Naive thymus-derived CD4-positive, alpha-beta T cell (primary cell): Measurements from ENCODE around the gene SAMD1. TPM values are rescaled to one million over a fixed set of nuclear protein-coding genes. Genes with fewer than 3 reads are reported as not detected.
"Not testable (repeated sequence)": the region's sequence is repeated elsewhere in the genome, so short reads cannot be mapped to it uniquely, and the experiment has no call there.

ENCODE experiments used
- ATAC-seq: fragments of 150-1000 bp; cut with Tn5 transposase; 2 replicates; pipeline ENCODE4 v1.10.0; 2021; ENCODE audit warnings: mild to moderate bottlenecking, moderate library complexity
- CTCF ChIA-PET: fragments of 350-600 bp; sonication (Branson Sonifier 250); formaldehyde crosslinking; loops from one replicate; lab custom pipeline; 2021; ENCODE audit warnings: antibody characterized with exemption; lab: Charles Lee
- POLR2A ChIA-PET: fragments of 350-600 bp; sonication (Branson Sonifier 250); formaldehyde crosslinking; loops from one replicate; lab custom pipeline; 2021; ENCODE audit warnings: antibody characterized with exemption, inconsistent platforms; lab: Charles Lee
- DNase-seq, 9 donors: peaks; one replicate each; pipeline versions ENCODE4 v3.0.0 to v3.0.0-alpha.2; 2020 to 2022; ENCODE audit warnings: mixed read lengths in 1 of 9
- H3K27ac ChIP-seq: one replicate; pipeline ENCODE4 v1.7.0; 2013; ENCODE audit warnings: mild to moderate bottlenecking, low read depth, low read length, moderate library complexity
- H3K27me3 ChIP-seq, 2 donors: one replicate each; pipeline ENCODE4 v1.7.0; 2013; ENCODE audit warnings: low read length in 2 of 2, mild to moderate bottlenecking in 2 of 2, moderate library complexity in 2 of 2; ENCODE audit not compliant: control insufficient read depth in 2 of 2, insufficient read depth in 2 of 2
- H3K36me3 ChIP-seq, 3 experiments: 1 replicate in 2 of 3; 2 replicates in 1 of 3; pipeline ENCODE4 v1.7.0; 2013; ENCODE audit warnings: low read length in 3 of 3, mild to moderate bottlenecking in 3 of 3, moderate library complexity in 1 of 3; ENCODE audit not compliant: insufficient read depth in 3 of 3, control insufficient read depth in 2 of 3
- H3K4me1 ChIP-seq, 2 donors: one replicate each; pipeline ENCODE4 v1.7.0; 2013; ENCODE audit warnings: low read length in 2 of 2, mild to moderate bottlenecking in 2 of 2, moderate library complexity in 1 of 2; ENCODE audit not compliant: control insufficient read depth in 2 of 2, insufficient read depth in 2 of 2
- H3K4me3 ChIP-seq: 2 replicates; pipeline ENCODE4 v1.7.0; 2013; ENCODE audit warnings: mild to moderate bottlenecking, low read length
- H3K9me3 ChIP-seq, 3 experiments: 1 replicate in 2 of 3; 2 replicates in 1 of 3; pipeline ENCODE4 v1.7.0; 2013; ENCODE audit warnings: low read length in 3 of 3; ENCODE audit not compliant: control insufficient read depth in 2 of 3
- H3K27ac Mint-ChIP-seq, 9 donors: one replicate each; pipeline ENCODE4 v1.8.0; 2020 to 2022; ENCODE audit warnings: mixed read lengths in 9 of 9, mild to moderate bottlenecking in 8 of 9, moderate library complexity in 5 of 9, inconsistent platforms in 2 of 9
- H3K27me3 Mint-ChIP-seq, 5 donors: one replicate each; pipeline ENCODE4 v1.8.0; 2021 to 2022; ENCODE audit warnings: mixed read lengths in 5 of 5, mild to moderate bottlenecking in 1 of 5
- H3K36me3 Mint-ChIP-seq, 5 donors: one replicate each; pipeline ENCODE4 v1.8.0; 2020 to 2022; ENCODE audit warnings: mixed read lengths in 5 of 5, mild to moderate bottlenecking in 3 of 5, inconsistent platforms in 1 of 5
- H3K4me1 Mint-ChIP-seq, 7 donors: one replicate each; pipeline ENCODE4 v1.8.0; 2020 to 2022; ENCODE audit warnings: mixed read lengths in 7 of 7, mild to moderate bottlenecking in 3 of 7, inconsistent platforms in 1 of 7
- H3K4me3 Mint-ChIP-seq, 10 donors: one replicate each; pipeline ENCODE4 v1.8.0; 2020 to 2022; ENCODE audit warnings: mild to moderate bottlenecking in 10 of 10, mixed read lengths in 10 of 10, moderate library complexity in 6 of 10, inconsistent platforms in 2 of 10
- H3K9me3 Mint-ChIP-seq, 11 donors: one replicate each; pipeline ENCODE4 v1.8.0; 2020 to 2022; ENCODE audit warnings: mixed read lengths in 11 of 11, mild to moderate bottlenecking in 4 of 11, inconsistent platforms in 1 of 11, moderate library complexity in 1 of 11
- intact Hi-C, 2 donors: fragments of 100-400 bp; cut with micrococcal nuclease; formaldehyde crosslinking; loops; one replicate each; pipeline ENCODE4 v1.15.1; 2023
- polyA plus RNA-seq, 2 donors: library from polyadenylated mRNA; unstranded; fragments of 300-500 nt; fragmentation: Illumina TruSeq; gene quantifications; one replicate each; pipeline ENCODE4 v1.2.3, GENCODE V29; 2021
- total RNA-seq, 6 experiments: library from RNA in 5 of 6; stranded (reverse) in 5 of 6; gene quantifications; 1 replicate in 5 of 6; 2 replicates in 1 of 6; pipeline ENCODE4 v1.2.3 and lab custom pipeline; 2021 to 2026

Gene SAMD1
- total and polyA plus RNA-seq, 7 experiments from 2014 or later, result 3.0 to 87.3 (median 48.2) TPM

- Mint-ChIP-seq H3K27ac (peak overlapping the region in 5 of 9 donors; percentile 6 to 72 (median 16)), H3K36me3 (peaks cover 6 to 33% (median 23%) of the 10 kb centered on the region in 5 donors), H3K9me3 (peaks cover 0 to 6% (median 0%) of the 10 kb centered on the region in 11 donors), H3K27me3 (peaks cover 10 to 27% (median 11%) of the 10 kb centered on the region in 5 donors), H3K4me1 (peaks cover 13 to 26% (median 19%) of the 10 kb centered on the region in 7 donors), H3K4me3 (no peak overlapping the region)
- Histone ChIP-seq H3K27me3 (peaks cover 5 to 15% of the 10 kb centered on the region in 2 donors), H3K4me3 (no peak overlapping the region), H3K27ac (no peak overlapping the region), H3K4me1 (peaks cover 8 to 9% of the 10 kb centered on the region in 2 donors), H3K9me3 (no peaks in the 10 kb centered on the region), H3K36me3 (peaks cover 9 to 39% (median 18%) of the 10 kb centered on the region in 3 experiments)
- ChIA-PET CTCF (interaction anchor here (1.1 kb wide), 1 partner anchor 16 kb away, joined by 3 read pairs; no protein-coding TSS in a partner anchor), POLR2A (interaction anchor here (1.5 kb wide), 1 partner anchor 22 kb away, joined by 4 read pairs; the partner anchor contains the start of gene IL27RA)
- intact Hi-C loops, result no loop called here
- ATAC-seq, result no peak
- DNase-seq, result no peak
These were observed 36.5 kb downstream of the SAMD1 start for GRCh38 chr19:14054099-14054498.

GRCh38 chr19:14053500-14053899, 37.1 kb downstream of the SAMD1 start:
- POLR2A ChIA-PET, result interaction anchor here (0.7 to 1.5 kb wide), 5 partner anchors 16 to 265 kb away, joined by 3 to 4 read pairs (median 3); partner anchors contain the start of gene IL27RA
- intact Hi-C loops, result no loop called here
- peaks cover 6 to 39% (median 27%) of the 10 kb centered on the region in 5 donors for H3K36me3 Mint-ChIP-seq

GRCh38 chr19:14053032-14053431, 37.5 kb downstream of the SAMD1 start:
- Histone ChIP-seq H3K4me1 (peaks cover 4% of the 10 kb centered on the region in 2 donors), H3K27ac (no peak overlapping the region), H3K27me3 (peaks cover under 1 to 4% of the 10 kb centered on the region in 2 donors), H3K4me3 (no peak overlapping the region), H3K36me3 (peaks cover 9 to 49% (median 27%) of the 10 kb centered on the region in 3 experiments), H3K9me3 (no peaks in the 10 kb centered on the region)
- peaks cover 4 to 17% (median 9%) of the 10 kb centered on the region in 7 donors for H3K4me1 Mint-ChIP-seq
- DNase-seq (no peak), ATAC-seq (no peak)
- peaks cover 9 to 42% (median 31%) of the 10 kb centered on the region in 5 donors for H3K36me3 Mint-ChIP-seq
- CTCF ChIA-PET, result interaction anchor here (0.6 to 1.4 kb wide), 5 partner anchors 12 to 452 kb away, joined by 3 read pairs; no protein-coding TSS in a partner anchor
- no peak overlapping the region for H3K4me3 Mint-ChIP-seq
- intact Hi-C loops, result no loop called here
- peaks cover 0 to 16% (median under 1%) of the 10 kb centered on the region in 5 donors for H3K27me3 Mint-ChIP-seq
- peak overlapping the region in 2 of 9 donors; percentile 12 to 21 for H3K27ac Mint-ChIP-seq
- POLR2A ChIA-PET, result interaction anchor here (0.7 to 1.3 kb wide), 4 partner anchors 16 to 265 kb away, joined by 3 read pairs; no protein-coding TSS in a partner anchor
- peaks cover 0 to 5% (median 0%) of the 10 kb centered on the region in 11 donors for H3K9me3 Mint-ChIP-seq

More at GRCh38 chr19:14053500-14053899, 37.1 kb downstream of the SAMD1 start:
- Mint-ChIP-seq H3K4me3 (no peak overlapping the region), H3K27ac (peak overlapping the region in 2 of 9 donors; percentile 16 to 72), H3K27me3 (peaks cover 4 to 21% (median 5%) of the 10 kb centered on the region in 5 donors), H3K4me1 (peaks cover 8 to 21% (median 14%) of the 10 kb centered on the region in 7 donors), H3K9me3 (peaks cover 0 to 6% (median 0%) of the 10 kb centered on the region in 11 donors)
- CTCF ChIA-PET, result interaction anchor here (1.1 kb wide), 1 partner anchor 17 kb away, joined by 3 read pairs; no protein-coding TSS in a partner anchor
- no peak for ATAC-seq
- Histone ChIP-seq H3K9me3 (no peaks in the 10 kb centered on the region), H3K27me3 (peaks cover 5 to 9% of the 10 kb centered on the region in 2 donors), H3K36me3 (peaks cover 9 to 45% (median 24%) of the 10 kb centered on the region in 3 experiments), H3K4me1 (peaks cover 4 to 6% of the 10 kb centered on the region in 2 donors), H3K4me3 (no peak overlapping the region), H3K27ac (no peak overlapping the region)
- no peak for DNase-seq

GRCh38 chr19:14052470-14052869, 38.1 kb downstream of the SAMD1 start:
- DNase-seq (no peak), ATAC-seq (no peak)
- H3K27me3 ChIP-seq, result no peaks in the 10 kb centered on the region
- H3K4me1 Mint-ChIP-seq, result peaks cover 3 to 12% (median 5%) of the 10 kb centered on the region in 7 donors
- H3K36me3 Mint-ChIP-seq, result peaks cover 9 to 42% (median 32%) of the 10 kb centered on the region in 5 donors
- POLR2A ChIA-PET, result interaction anchor here (1.1 to 1.3 kb wide), 2 partner anchors 15 to 264 kb away, joined by 3 read pairs; no protein-coding TSS in a partner anchor
- H3K36me3 ChIP-seq, result peaks cover 9 to 53% (median 27%) of the 10 kb centered on the region in 3 experiments
- H3K9me3 ChIP-seq, result no peaks in the 10 kb centered on the region
- no peak overlapping the region for H3K27ac ChIP-seq
- CTCF ChIA-PET, result interaction anchor here (0.6 to 1.5 kb wide), 6 partner anchors 12 to 452 kb away, joined by 3 to 4 read pairs (median 3); partner anchors contain the start of gene ASF1B
- H3K27ac Mint-ChIP-seq, result peak overlapping the region in 2 of 9 donors; percentile 66 to 75
- intact Hi-C loops, result no loop called here
- peaks cover 0 to 4% of the 10 kb centered on the region in 2 donors for H3K4me1 ChIP-seq
- no peak overlapping the region for H3K4me3 Mint-ChIP-seq
- no peak overlapping the region for H3K4me3 ChIP-seq
- peaks cover 0 to 11% (median 0%) of the 10 kb centered on the region in 5 donors for H3K27me3 Mint-ChIP-seq
- H3K9me3 Mint-ChIP-seq, result peaks cover 0 to 5% (median 0%) of the 10 kb centered on the region in 11 donors

GRCh38 chr19:14051980-14052379, 38.6 kb downstream of the SAMD1 start:
- peaks cover 0 to 4% of the 10 kb centered on the region in 2 donors for H3K4me1 ChIP-seq
- H3K9me3 ChIP-seq, result no peaks in the 10 kb centered on the region
- peaks cover 0 to 5% (median 0%) of the 10 kb centered on the region in 11 donors for H3K9me3 Mint-ChIP-seq
- no peak for DNase-seq
- H3K4me3 Mint-ChIP-seq, result no peak overlapping the region
- H3K36me3 Mint-ChIP-seq, result peaks cover 9 to 42% (median 32%) of the 10 kb centered on the region in 5 donors
- intact Hi-C loops, result no loop called here
- H3K36me3 ChIP-seq, result peaks cover 9 to 57% (median 27%) of the 10 kb centered on the region in 3 experiments
- no peak for ATAC-seq
- peaks cover 0 to 8% (median 0%) of the 10 kb centered on the region in 5 donors for H3K27me3 Mint-ChIP-seq
- peaks cover 3 to 11% (median 5%) of the 10 kb centered on the region in 7 donors for H3K4me1 Mint-ChIP-seq
- H3K27ac ChIP-seq, result no peak overlapping the region
- ChIA-PET CTCF (interaction anchor here (1.4 to 1.5 kb wide), 2 partner anchors 85 to 92 kb away, joined by 3 to 4 read pairs; partner anchors contain the start of gene ASF1B), POLR2A (interaction anchor here (1.3 kb wide), 1 partner anchor 264 kb away, joined by 3 read pairs; no protein-coding TSS in a partner anchor)
- peak overlapping the region in 1 of 9 donors; percentile 66 for H3K27ac Mint-ChIP-seq
- no peaks in the 10 kb centered on the region for H3K27me3 ChIP-seq
- no peak overlapping the region for H3K4me3 ChIP-seq

GRCh38 chr19:14050961-14051360, 39.6 kb downstream of the SAMD1 start:
- intact Hi-C loops, H3K27me3 ChIP-seq, H3K27me3 Mint-ChIP-seq, H3K4me3 Mint-ChIP-seq, H3K4me1 Mint-ChIP-seq, H3K4me3 ChIP-seq, H3K4me1 ChIP-seq, DNase-seq, ATAC-seq, H3K9me3 ChIP-seq, H3K9me3 Mint-ChIP-seq, H3K27ac ChIP-seq: not testable (repeated sequence)
- Mint-ChIP-seq H3K36me3 (peaks cover 9 to 49% (median 35%) of the 10 kb centered on the region in 5 donors), H3K27ac (peak overlapping the region in 1 of 9 donors; percentile 38)
- H3K36me3 ChIP-seq, result peaks cover 9 to 65% (median 31%) of the 10 kb centered on the region in 3 experiments
- POLR2A ChIA-PET, result interaction anchor here (0.6 kb wide), 1 partner anchor 237 kb away, joined by 4 read pairs; no protein-coding TSS in a partner anchor
- CTCF ChIA-PET, result interaction anchor here (1.5 kb wide), 1 partner anchor 86 kb away, joined by 4 read pairs; the partner anchor contains the start of gene ASF1B
